ENCODE results near the gene IL32.

GRCh38 chr16:3029491-3030221 lies 35.8 kb upstream of the IL32 start:
- TF ChIP-seq CTCF (IDR thresholded peaks at IDR 0.05) = no peak
- no peak for TF ChIP-seq POLR2A (IDR thresholded peaks at IDR 0.05)
